TTC549 (cell line): Measurements from ENCODE around the gene NPR1.

Source experiments
- FAIRE-seq: peaks from 2 replicates; lab custom pipeline; 2012; peaks lifted over from hg19 to GRCh38; lab: Jason Lieb, UNC

Gene NPR1

GRCh38 chr1:153728305-153729066 lies 50.0 kb downstream of the NPR1 start:
- FAIRE-seq: no peak

- FAIRE-seq: no peak
Measured at GRCh38 chr1:153730468-153730988, 52.0 kb downstream of the NPR1 start.

- FAIRE-seq: no peak
Measured at GRCh38 chr1:153733970-153734369, 55.5 kb downstream of the NPR1 start.

- FAIRE-seq: no peak
Measured at GRCh38 chr1:153734396-153735089, 56.1 kb downstream of the NPR1 start.

GRCh38 chr1:153735090-153735420 lies 56.6 kb downstream of the NPR1 start:
- FAIRE-seq: no peak

- FAIRE-seq: no peak
Measured at GRCh38 chr1:153741986-153742385, 63.5 kb downstream of the NPR1 start.

- no peak for FAIRE-seq
Measured at GRCh38 chr1:153742411-153743142, 64.1 kb downstream of the NPR1 start.
